Measurements from ENCODE around the gene HNMT.

Gene HNMT

GRCh38 chr2:137998503-137998902, 34.2 kb downstream of the HNMT start:
- H3K9me3 Mint-ChIP-seq, result no peaks in the 10 kb centered on the region
- no peaks in the 10 kb centered on the region for H3K27me3 Mint-ChIP-seq (ENCODE audit: low read depth)
- no peak overlapping the region for H3K4me3 Mint-ChIP-seq
- no peak for DNase-seq (ENCODE audit: low spot score)
- no peaks in the 10 kb centered on the region for H3K36me3 Mint-ChIP-seq (ENCODE audit: low read depth)
- H3K27ac Mint-ChIP-seq, result no peak overlapping the region
- H3K4me1 Mint-ChIP-seq (ENCODE audit: low read depth), result no peaks in the 10 kb centered on the region

GRCh38 chr2:137999273-137999672, 35.0 kb downstream of the HNMT start:
- no peaks in the 10 kb centered on the region for H3K36me3 Mint-ChIP-seq (ENCODE audit: low read depth)
- no peaks in the 10 kb centered on the region for H3K4me1 Mint-ChIP-seq (ENCODE audit: low read depth)
- no peaks in the 10 kb centered on the region for H3K9me3 Mint-ChIP-seq
- no peak for DNase-seq (ENCODE audit: low spot score)
- H3K4me3 Mint-ChIP-seq, result no peak overlapping the region
- H3K27ac Mint-ChIP-seq, result no peak overlapping the region
- no peaks in the 10 kb centered on the region for H3K27me3 Mint-ChIP-seq (ENCODE audit: low read depth)

DNA sequence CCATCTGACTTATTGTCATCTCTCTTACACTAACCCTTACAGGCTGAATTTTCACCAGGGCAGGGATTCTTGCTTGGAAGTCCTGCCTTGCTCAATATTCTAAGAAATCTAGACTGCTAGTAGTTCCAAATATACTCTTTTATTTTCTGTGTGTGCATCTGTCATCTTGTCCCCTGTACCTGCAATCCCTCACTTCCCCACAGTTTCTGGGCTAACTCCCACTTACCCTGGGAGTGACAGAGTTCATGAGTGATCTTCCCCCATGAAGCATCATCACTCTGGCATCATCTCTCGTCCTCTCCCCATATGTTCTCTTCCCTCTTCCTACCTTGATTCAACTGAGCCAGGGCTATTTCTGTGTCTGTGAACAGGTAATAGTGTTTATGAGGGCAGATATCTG, 35.7 kb downstream of the HNMT start:
- Mint-ChIP-seq H3K4me3 (no peak overlapping the region), H3K4me1 (ENCODE audit: low read depth) (no peaks in the 10 kb centered on the region), H3K27me3 (ENCODE audit: low read depth) (no peaks in the 10 kb centered on the region), H3K27ac (no peak overlapping the region), H3K9me3 (no peaks in the 10 kb centered on the region), H3K36me3 (ENCODE audit: low read depth) (no peaks in the 10 kb centered on the region)
- DNase-seq (ENCODE audit: low spot score), result no peak

DNA sequence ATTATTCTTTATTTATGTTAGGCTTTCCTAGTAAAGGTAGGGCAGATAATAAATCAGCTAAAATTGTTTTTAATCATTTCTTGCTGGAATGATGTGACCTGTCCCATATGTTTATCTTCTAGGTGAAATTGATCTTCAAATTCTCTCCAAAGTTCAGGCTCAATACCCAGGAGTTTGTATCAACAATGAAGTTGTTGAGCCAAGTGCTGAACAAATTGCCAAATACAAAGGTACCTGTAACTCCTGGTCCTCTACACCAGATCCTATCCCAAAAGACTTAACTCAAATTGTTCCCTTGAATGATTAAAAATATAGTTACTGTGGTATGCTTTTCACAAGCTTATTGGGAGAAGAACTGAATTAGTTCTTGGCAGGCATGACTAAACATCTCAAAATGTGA, 36.5 kb downstream of the HNMT start:
- Mint-ChIP-seq H3K27me3 (ENCODE audit: low read depth) (no peaks in the 10 kb centered on the region), H3K4me1 (ENCODE audit: low read depth) (no peaks in the 10 kb centered on the region), H3K36me3 (ENCODE audit: low read depth) (no peaks in the 10 kb centered on the region), H3K27ac (no peak overlapping the region), H3K9me3 (no peaks in the 10 kb centered on the region), H3K4me3 (no peak overlapping the region)
- DNase-seq (ENCODE audit: low spot score), result no peak

DNA sequence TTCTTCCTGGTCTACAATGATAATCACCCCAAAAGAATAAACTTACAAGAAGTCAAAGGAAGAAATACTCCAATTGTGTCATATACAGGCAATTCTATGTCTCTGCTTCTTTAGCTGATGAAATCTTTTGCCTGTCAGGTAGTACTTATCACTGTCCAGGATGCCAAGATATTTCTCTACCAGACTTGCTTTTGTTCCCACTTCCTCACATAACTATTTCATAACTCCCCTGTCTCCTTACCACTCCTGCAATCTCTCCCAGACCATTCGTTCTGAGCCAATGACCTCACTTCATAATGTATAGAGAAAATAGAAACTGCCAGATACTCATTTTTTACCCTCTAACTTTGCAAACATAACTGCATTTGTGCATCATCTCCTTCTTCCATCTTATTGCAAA, 39.1 kb downstream of the HNMT start:
- DNase-seq (ENCODE audit: low spot score), result no peak
- Mint-ChIP-seq H3K9me3 (no peaks in the 10 kb centered on the region), H3K27me3 (ENCODE audit: low read depth) (no peaks in the 10 kb centered on the region), H3K36me3 (ENCODE audit: low read depth) (no peaks in the 10 kb centered on the region), H3K4me3 (no peak overlapping the region), H3K27ac (no peak overlapping the region), H3K4me1 (ENCODE audit: low read depth) (no peaks in the 10 kb centered on the region)

DNA sequence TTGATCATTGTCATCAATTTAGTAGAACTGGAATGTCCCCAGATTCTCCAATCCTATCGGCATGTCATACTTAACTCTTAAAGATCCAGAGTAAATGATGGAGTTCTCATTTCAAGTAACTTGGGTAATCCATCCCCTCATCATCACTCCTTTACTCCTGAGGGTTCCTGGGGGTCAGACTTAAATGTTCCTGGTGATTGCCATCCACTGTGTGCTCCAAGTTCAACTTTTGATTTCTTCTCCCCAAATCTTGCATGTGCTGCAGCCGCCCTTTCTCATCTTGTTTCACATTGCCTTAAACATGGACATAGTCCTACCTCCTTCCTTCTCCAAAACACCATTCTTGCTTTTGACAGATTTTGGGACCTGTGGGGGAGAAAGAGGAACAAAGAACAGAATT, 43.2 kb downstream of the HNMT start:
- Mint-ChIP-seq H3K4me3 (no peak overlapping the region), H3K4me1 (ENCODE audit: low read depth) (no peaks in the 10 kb centered on the region), H3K27me3 (ENCODE audit: low read depth) (no peaks in the 10 kb centered on the region), H3K27ac (no peak overlapping the region), H3K36me3 (ENCODE audit: low read depth) (no peaks in the 10 kb centered on the region), H3K9me3 (no peaks in the 10 kb centered on the region)
- no peak for DNase-seq (ENCODE audit: low spot score)

DNA sequence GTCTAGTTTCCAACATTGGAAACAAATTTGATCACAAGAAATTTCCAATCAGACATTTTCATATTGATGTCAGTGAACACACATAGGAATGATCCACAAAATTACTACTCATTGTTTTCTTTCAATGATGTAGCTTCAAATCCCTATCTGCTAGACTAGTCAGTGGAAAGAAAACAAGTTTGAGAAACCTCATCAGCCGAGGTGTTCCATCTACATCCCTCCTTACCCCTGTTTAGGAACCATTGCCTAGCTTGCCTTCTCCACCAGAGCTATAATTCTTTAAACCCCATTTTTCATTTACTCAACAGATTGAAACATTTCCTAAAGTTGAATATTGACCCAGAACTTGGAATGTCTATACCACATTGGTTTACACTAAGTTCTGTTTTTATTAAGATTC, 45.3 kb downstream of the HNMT start:
- Mint-ChIP-seq H3K36me3 (ENCODE audit: low read depth) (no peaks in the 10 kb centered on the region), H3K9me3 (no peaks in the 10 kb centered on the region), H3K27me3 (ENCODE audit: low read depth) (no peaks in the 10 kb centered on the region), H3K4me1 (ENCODE audit: low read depth) (no peaks in the 10 kb centered on the region), H3K27ac (no peak overlapping the region), H3K4me3 (no peak overlapping the region)
- no peak for DNase-seq (ENCODE audit: low spot score)

GRCh38 chr2:138010890-138011289, 46.6 kb downstream of the HNMT start:
- Mint-ChIP-seq H3K27me3 (ENCODE audit: low read depth) (no peaks in the 10 kb centered on the region), H3K27ac (no peak overlapping the region), H3K36me3 (ENCODE audit: low read depth) (no peaks in the 10 kb centered on the region), H3K9me3 (no peaks in the 10 kb centered on the region), H3K4me1 (ENCODE audit: low read depth) (no peaks in the 10 kb centered on the region), H3K4me3 (no peak overlapping the region)
- no peak for DNase-seq (ENCODE audit: low spot score)

DNA sequence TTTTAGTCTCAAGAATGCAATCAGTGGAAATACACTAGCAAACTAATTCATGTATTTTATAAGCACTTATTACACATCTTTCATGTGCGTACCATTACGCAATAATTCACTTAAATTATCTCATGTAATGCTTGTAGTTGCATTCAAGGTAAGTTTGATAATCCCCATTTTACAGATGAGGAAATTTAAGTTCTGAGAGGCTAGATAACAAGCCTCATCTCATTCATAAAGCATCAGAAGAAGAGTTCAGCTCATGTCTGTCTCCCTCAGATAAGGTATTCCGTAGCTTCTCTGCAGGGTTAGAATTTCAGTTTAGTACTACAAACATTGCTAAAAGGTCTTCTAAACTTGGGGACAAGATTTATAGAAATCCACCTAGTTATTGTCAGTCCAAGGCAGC, 47.8 kb downstream of the HNMT start:
- no peaks in the 10 kb centered on the region for H3K27me3 Mint-ChIP-seq (ENCODE audit: low read depth)
- H3K36me3 Mint-ChIP-seq (ENCODE audit: low read depth), result no peaks in the 10 kb centered on the region
- H3K4me3 Mint-ChIP-seq, result no peak overlapping the region
- H3K9me3 Mint-ChIP-seq, result no peaks in the 10 kb centered on the region
- DNase-seq (ENCODE audit: low spot score), result no peak
- H3K4me1 Mint-ChIP-seq (ENCODE audit: low read depth), result no peaks in the 10 kb centered on the region
- H3K27ac Mint-ChIP-seq, result no peak overlapping the region

DNA sequence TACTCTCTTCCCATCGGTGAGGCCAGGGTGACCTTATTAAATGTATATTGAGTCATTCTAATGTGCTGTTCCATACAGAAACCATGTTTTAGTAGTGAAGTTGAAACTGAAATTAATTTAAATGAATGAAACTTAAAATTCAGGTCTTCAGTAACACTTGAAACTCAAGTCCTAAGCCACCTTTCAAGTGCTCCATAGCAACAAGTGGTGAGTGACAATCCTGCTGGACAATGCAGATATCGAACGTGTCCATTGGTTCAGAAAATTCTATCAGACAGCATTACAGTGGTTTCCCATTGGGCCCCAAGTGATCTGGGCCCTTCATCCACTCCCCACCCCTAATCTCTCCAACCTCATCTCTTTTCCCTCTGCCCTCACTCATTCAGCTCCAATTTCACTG, 48.7 kb downstream of the HNMT start:
- no peak overlapping the region for H3K27ac Mint-ChIP-seq
- H3K9me3 Mint-ChIP-seq, result no peaks in the 10 kb centered on the region
- H3K27me3 Mint-ChIP-seq (ENCODE audit: low read depth), result no peaks in the 10 kb centered on the region
- no peaks in the 10 kb centered on the region for H3K4me1 Mint-ChIP-seq (ENCODE audit: low read depth)
- H3K4me3 Mint-ChIP-seq, result no peak overlapping the region
- DNase-seq (ENCODE audit: low spot score), result no peak
- H3K36me3 Mint-ChIP-seq (ENCODE audit: low read depth), result no peaks in the 10 kb centered on the region

GRCh38 chr2:138013639-138014038, 49.4 kb downstream of the HNMT start:
- no peak overlapping the region for H3K27ac Mint-ChIP-seq
- H3K4me3 Mint-ChIP-seq, result no peak overlapping the region
- no peaks in the 10 kb centered on the region for H3K9me3 Mint-ChIP-seq
- DNase-seq (ENCODE audit: low spot score), result no peak
- H3K36me3 Mint-ChIP-seq (ENCODE audit: low read depth), result no peaks in the 10 kb centered on the region
- no peaks in the 10 kb centered on the region for H3K27me3 Mint-ChIP-seq (ENCODE audit: low read depth)
- H3K4me1 Mint-ChIP-seq (ENCODE audit: low read depth), result no peaks in the 10 kb centered on the region

- H3K27me3 Mint-ChIP-seq (ENCODE audit: low read depth), result no peaks in the 10 kb centered on the region
- H3K27ac Mint-ChIP-seq, result no peak overlapping the region
- no peak overlapping the region for H3K4me3 Mint-ChIP-seq
- DNase-seq (ENCODE audit: low spot score), result no peak
- H3K4me1 Mint-ChIP-seq (ENCODE audit: low read depth), result no peaks in the 10 kb centered on the region
- H3K9me3 Mint-ChIP-seq, result no peaks in the 10 kb centered on the region
- no peaks in the 10 kb centered on the region for H3K36me3 Mint-ChIP-seq (ENCODE audit: low read depth)
Measured at GRCh38 chr2:138015494-138015893, 51.2 kb downstream of the HNMT start.

- Mint-ChIP-seq H3K4me3 (no peak overlapping the region), H3K36me3 (ENCODE audit: low read depth) (no peaks in the 10 kb centered on the region), H3K4me1 (ENCODE audit: low read depth) (no peaks in the 10 kb centered on the region), H3K27me3 (ENCODE audit: low read depth) (no peaks in the 10 kb centered on the region), H3K9me3 (no peaks in the 10 kb centered on the region), H3K27ac (no peak overlapping the region)
- no peak for DNase-seq (ENCODE audit: low spot score)
Measured at GRCh38 chr2:138016351-138017087, 52.2 kb downstream of the HNMT start.

- Mint-ChIP-seq H3K36me3 (ENCODE audit: low read depth) (no peaks in the 10 kb centered on the region), H3K9me3 (no peaks in the 10 kb centered on the region), H3K27me3 (ENCODE audit: low read depth) (no peaks in the 10 kb centered on the region), H3K4me3 (no peak overlapping the region), H3K4me1 (ENCODE audit: low read depth) (no peaks in the 10 kb centered on the region), H3K27ac (no peak overlapping the region)
- DNase-seq (ENCODE audit: low spot score), result no peak
Measured at GRCh38 chr2:138017824-138018223, 53.6 kb downstream of the HNMT start.
